C4-2B (cell line): ENCODE results near the gene CACNA1S.

Experiments used
- CTCF ChIP-seq: fragments of 450-650 bp; conservative IDR thresholded peaks from 2 replicates; pipeline ENCODE4 v1.5.1; 2017; ENCODE audit warnings: mild to moderate bottlenecking
- ZFX ChIP-seq: fragments of 450-650 bp; IDR thresholded peaks from 2 replicates; pipeline ENCODE4 v1.6.1; 2017

GRCh38 chr1:201156819-201157218 is 44.6 kb upstream of the CACNA1S start:
- TF ChIP-seq CTCF, result no peak
- TF ChIP-seq ZFX, result no peak
